Measurements from ENCODE around the gene STX5.

GRCh38 chr11:62811659-62812058 lies 20.2 kb downstream of the STX5 start:
- TF ChIP-seq CTCF (IDR thresholded peaks at IDR 0.05), result no peak
- TF ChIP-seq POLR2A (IDR thresholded peaks at IDR 0.05), result no peak
- no peak for TF ChIP-seq EP300 (IDR thresholded peaks at IDR 0.05)

Measured in tibial nerve (tissue), 4 donors.